Activated B cell treated with CpG ODN at 0.5 μM for 24 hours (primary cell): ENCODE results near the gene QTRT2. TPM values are rescaled to one million over a fixed set of nuclear protein-coding genes. Genes with fewer than 3 reads are reported as not detected.

Source experiments
- ATAC-seq: fragments of 200-7000 bp; cut with Tn5 transposase; one replicate; pipeline ENCODE4 v1.10.0; 2021; ENCODE audit warnings: low read depth, mild to moderate bottlenecking, moderate library complexity
- CTCF ChIA-PET: fragments of 350-600 bp; sonication (Branson Sonifier 250); formaldehyde crosslinking; loops from one replicate; lab custom pipeline; 2021; ENCODE audit warnings: antibody characterized with exemption; lab: Charles Lee
- POLR2A ChIA-PET: fragments of 350-600 bp; sonication (Branson Sonifier 250); formaldehyde crosslinking; loops from one replicate; lab custom pipeline; 2021; ENCODE audit warnings: antibody characterized with exemption; lab: Charles Lee
- DNase-seq: peaks from one replicate; pipeline ENCODE4 v3.0.0; 2022
- H3K27ac Mint-ChIP-seq: one replicate; pipeline ENCODE4 v1.8.0; 2020; ENCODE audit warnings: mixed read lengths
- H3K27me3 Mint-ChIP-seq: one replicate; pipeline ENCODE4 v1.8.0; 2021; ENCODE audit warnings: mixed read lengths
- H3K36me3 Mint-ChIP-seq: one replicate; pipeline ENCODE4 v1.8.0; 2021; ENCODE audit warnings: low read depth, mixed read lengths
- H3K4me1 Mint-ChIP-seq: one replicate; pipeline ENCODE4 v1.8.0; 2021; ENCODE audit warnings: mixed read lengths
- H3K4me3 Mint-ChIP-seq: one replicate; pipeline ENCODE4 v1.8.0; 2020; ENCODE audit warnings: mild to moderate bottlenecking, mixed read lengths
- H3K9me3 Mint-ChIP-seq: one replicate; pipeline ENCODE4 v1.8.0; 2020; ENCODE audit warnings: mixed read lengths
- intact Hi-C: fragments of 100-400 bp; cut with micrococcal nuclease; formaldehyde crosslinking; loops from one replicate; pipeline ENCODE4 v1.15.1; 2024
- total RNA-seq: library from RNA; stranded (reverse); gene quantifications from 2 replicates; pipeline ENCODE4 v1.2.3, GENCODE V29; 2022
- TF ChIP-seq, protein P1 (sequence below): fragments of 200-600 bp; IDR thresholded peaks from one replicate; pipeline ENCODE4 v1.8.0; 2022; ENCODE audit warnings: antibody characterized with exemption, mild to moderate bottlenecking

Gene QTRT2
- total RNA-seq, 1 donor from 2014 or later, result 75.5 TPM

DNA sequence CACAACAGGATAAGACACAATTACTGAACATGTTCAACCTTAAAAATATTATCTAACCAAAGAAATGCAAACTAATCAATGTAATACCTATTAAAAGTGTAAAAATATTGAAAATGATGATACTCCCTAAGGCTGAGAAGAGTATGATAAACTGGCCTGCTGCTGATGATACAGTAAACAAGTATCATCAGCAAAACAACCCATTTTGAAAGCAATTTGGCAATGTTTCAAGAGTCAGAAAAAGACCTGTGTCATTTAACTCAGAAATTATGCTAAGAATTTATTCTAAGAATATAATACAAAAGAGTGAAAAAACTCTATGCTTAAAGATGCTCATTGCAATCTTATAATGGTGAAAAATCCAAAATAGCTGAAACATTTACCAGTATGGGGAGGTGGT, 22.3 kb upstream of the QTRT2 start:
- TF ChIP-seq, protein P1, sequence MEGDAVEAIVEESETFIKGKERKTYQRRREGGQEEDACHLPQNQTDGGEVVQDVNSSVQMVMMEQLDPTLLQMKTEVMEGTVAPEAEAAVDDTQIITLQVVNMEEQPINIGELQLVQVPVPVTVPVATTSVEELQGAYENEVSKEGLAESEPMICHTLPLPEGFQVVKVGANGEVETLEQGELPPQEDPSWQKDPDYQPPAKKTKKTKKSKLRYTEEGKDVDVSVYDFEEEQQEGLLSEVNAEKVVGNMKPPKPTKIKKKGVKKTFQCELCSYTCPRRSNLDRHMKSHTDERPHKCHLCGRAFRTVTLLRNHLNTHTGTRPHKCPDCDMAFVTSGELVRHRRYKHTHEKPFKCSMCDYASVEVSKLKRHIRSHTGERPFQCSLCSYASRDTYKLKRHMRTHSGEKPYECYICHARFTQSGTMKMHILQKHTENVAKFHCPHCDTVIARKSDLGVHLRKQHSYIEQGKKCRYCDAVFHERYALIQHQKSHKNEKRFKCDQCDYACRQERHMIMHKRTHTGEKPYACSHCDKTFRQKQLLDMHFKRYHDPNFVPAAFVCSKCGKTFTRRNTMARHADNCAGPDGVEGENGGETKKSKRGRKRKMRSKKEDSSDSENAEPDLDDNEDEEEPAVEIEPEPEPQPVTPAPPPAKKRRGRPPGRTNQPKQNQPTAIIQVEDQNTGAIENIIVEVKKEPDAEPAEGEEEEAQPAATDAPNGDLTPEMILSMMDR, result no peak
- Mint-ChIP-seq H3K27me3 (no peaks in the 10 kb centered on the region), H3K36me3 (peaks cover 27% of the 10 kb centered on the region), H3K9me3 (no peaks in the 10 kb centered on the region), H3K27ac (no peak overlapping the region), H3K4me3 (no peak overlapping the region), H3K4me1 (no peaks in the 10 kb centered on the region)
- intact Hi-C loops, result no loop called here
- DNase-seq (no peak), ATAC-seq (no peak)
- ChIA-PET CTCF (no interaction called here), POLR2A (no interaction called here)

DNA sequence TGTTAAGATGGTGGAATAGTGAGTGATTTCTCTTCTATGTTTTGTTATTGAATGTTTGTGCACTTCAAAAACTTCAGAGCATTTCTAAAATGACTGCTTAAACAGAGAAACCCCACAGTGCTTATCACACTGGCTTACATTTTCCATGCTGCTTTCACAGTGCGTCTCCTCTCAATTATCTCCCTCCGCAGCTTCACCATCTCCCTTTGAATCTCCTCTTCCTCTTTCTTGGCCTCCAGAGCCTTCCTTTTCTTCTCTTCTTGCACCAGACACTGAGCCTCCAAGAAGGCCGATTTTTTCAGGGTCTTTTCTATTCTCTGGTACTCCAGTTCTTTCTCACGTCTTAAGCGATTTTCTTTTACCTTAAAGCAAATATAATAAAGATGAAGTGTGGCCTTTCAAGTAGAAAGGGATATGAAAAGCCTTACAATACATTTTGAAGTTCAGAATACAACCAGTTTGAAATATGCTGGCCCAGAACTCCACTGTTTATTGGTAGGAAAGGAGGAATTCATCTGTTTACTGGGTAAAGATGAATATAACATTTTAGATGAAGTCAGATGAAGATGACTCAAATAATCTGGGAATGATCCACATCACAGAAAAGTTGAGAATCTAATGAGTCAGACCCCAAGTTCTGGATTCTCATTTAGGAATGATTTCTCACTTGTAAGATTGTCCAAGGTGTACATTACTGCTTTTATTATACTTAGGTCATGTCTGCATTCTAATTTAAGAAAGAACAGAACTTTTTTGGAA, 21.6 kb upstream of the QTRT2 start:
- H3K27me3 Mint-ChIP-seq, result no peaks in the 10 kb centered on the region
- no peaks in the 10 kb centered on the region for H3K4me1 Mint-ChIP-seq
- H3K27ac Mint-ChIP-seq, result no peak overlapping the region
- TF ChIP-seq, protein P1, result no peak
- no peak overlapping the region for H3K4me3 Mint-ChIP-seq
- CTCF ChIA-PET, result no interaction called here
- POLR2A ChIA-PET, result no interaction called here
- intact Hi-C loops, result no loop called here
- ATAC-seq (no peak), DNase-seq (no peak)
- peaks cover 29% of the 10 kb centered on the region for H3K36me3 Mint-ChIP-seq
- no peaks in the 10 kb centered on the region for H3K9me3 Mint-ChIP-seq

DNA sequence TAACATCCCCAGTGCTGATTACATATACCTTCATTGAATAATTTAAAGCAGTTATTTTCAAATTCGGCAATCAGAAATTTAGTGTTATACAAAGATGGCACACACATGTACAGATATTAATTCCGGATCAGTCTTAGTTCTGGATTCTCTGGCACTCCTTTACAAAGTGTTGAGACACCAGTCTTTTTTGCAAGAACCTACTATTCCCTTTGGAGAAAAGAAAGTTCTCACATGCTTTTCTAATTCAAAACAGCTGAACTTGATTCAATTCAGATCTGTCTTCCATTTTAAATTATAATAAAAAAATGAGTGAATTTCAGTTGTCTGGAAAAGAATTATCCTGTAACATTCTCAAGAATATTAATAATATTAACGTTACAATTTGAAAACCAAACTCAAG, 20.6 kb upstream of the QTRT2 start:
- CTCF ChIA-PET, result no interaction called here
- no peak for ATAC-seq
- TF ChIP-seq, protein P1, result no peak
- POLR2A ChIA-PET, result no interaction called here
- no peak overlapping the region for H3K4me3 Mint-ChIP-seq
- intact Hi-C loops, result no loop called here
- no peak for DNase-seq
- peaks cover 27% of the 10 kb centered on the region for H3K36me3 Mint-ChIP-seq
- no peaks in the 10 kb centered on the region for H3K27me3 Mint-ChIP-seq
- no peaks in the 10 kb centered on the region for H3K9me3 Mint-ChIP-seq
- no peaks in the 10 kb centered on the region for H3K4me1 Mint-ChIP-seq
- H3K27ac Mint-ChIP-seq, result no peak overlapping the region

DNA sequence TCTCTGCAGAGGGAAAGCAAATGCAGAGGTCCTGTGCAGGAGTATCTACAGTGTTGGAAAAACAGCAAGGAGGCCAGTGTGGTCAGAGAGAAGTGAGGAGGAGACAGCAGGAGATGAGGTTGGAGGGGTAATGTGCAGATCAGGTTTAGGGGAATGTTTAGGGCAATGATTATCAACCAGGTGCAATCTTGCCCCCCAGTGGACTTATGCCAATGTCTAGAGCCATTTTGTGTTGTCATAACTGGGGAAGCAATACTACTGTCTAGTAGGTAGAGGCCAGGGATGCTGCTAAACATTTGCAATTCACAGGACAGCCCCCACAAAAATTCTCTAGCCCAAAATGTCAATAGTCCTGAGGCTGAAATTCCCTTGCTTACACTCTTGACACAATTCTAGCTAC, 13.3 kb upstream of the QTRT2 start:
- ChIA-PET CTCF (interaction anchor here (1.3 kb wide), 3 partner anchors 38 to 198 kb away, joined by 3 to 6 read pairs (median 5); no protein-coding TSS in a partner anchor), POLR2A (no interaction called here)
- Mint-ChIP-seq H3K27ac (no peak overlapping the region), H3K4me1 (peaks cover 4% of the 10 kb centered on the region), H3K9me3 (no peaks in the 10 kb centered on the region), H3K27me3 (no peaks in the 10 kb centered on the region), H3K4me3 (no peak overlapping the region), H3K36me3 (peaks cover 10% of the 10 kb centered on the region)
- ATAC-seq (peak; percentile 52), DNase-seq (no peak)
- intact Hi-C loops, result loop anchor here (1.0 to 2.0 kb wide), 3 partner anchors 38 to 307 kb away; no protein-coding TSS in a partner anchor
- TF ChIP-seq, protein P1, result no peak

DNA sequence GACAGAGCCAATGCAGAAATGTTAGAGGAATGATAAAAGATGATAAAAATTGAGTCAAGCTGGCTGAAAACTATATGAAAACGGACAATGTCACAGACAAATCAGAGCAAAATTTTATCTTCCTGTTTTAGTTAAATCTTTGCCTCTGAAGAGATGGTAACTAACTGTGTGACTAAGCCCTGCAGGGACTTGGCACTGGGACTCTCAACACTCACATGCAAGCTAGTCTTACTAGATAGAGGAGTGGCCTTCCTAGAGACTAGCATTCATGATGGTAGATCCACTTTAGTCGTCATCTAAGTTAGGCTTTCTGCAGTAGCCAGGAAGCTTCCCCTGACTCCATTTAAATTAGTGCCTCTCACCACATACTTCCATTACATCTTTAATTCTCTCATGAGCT, 4.3 kb upstream of the QTRT2 start:
- TF ChIP-seq, protein P1, result no peak
- H3K9me3 Mint-ChIP-seq, result no peaks in the 10 kb centered on the region
- ChIA-PET POLR2A (no interaction called here), CTCF (no interaction called here)
- H3K27me3 Mint-ChIP-seq, result peaks cover 3% of the 10 kb centered on the region
- H3K27ac Mint-ChIP-seq, result no peak overlapping the region
- peaks cover 17% of the 10 kb centered on the region for H3K4me1 Mint-ChIP-seq
- intact Hi-C loops, result no loop called here
- no peak for ATAC-seq
- H3K4me3 Mint-ChIP-seq, result no peak overlapping the region
- DNase-seq, result no peak
- H3K36me3 Mint-ChIP-seq, result peaks cover 12% of the 10 kb centered on the region
